Ishikawa (cell line): Measurements from ENCODE around the gene USP32.

Experiments
- TAF1 ChIP-seq: IDR thresholded peaks from 2 replicates; pipeline ENCODE4 v1.6.1; 2012; ENCODE audit warnings: low read depth, mild to moderate bottlenecking
- YY1 ChIP-seq: IDR thresholded peaks from 2 replicates; pipeline ENCODE4 v1.6.1; 2012; ENCODE audit warnings: low read depth

- TF ChIP-seq TAF1 = no peak
- no peak for TF ChIP-seq YY1
These were observed 238.1 kb downstream of the USP32 start for GRCh38 chr17:60153606-60154390.
